ENCODE data around the gene ACKR3.

The ACKR3 gene

DNA sequence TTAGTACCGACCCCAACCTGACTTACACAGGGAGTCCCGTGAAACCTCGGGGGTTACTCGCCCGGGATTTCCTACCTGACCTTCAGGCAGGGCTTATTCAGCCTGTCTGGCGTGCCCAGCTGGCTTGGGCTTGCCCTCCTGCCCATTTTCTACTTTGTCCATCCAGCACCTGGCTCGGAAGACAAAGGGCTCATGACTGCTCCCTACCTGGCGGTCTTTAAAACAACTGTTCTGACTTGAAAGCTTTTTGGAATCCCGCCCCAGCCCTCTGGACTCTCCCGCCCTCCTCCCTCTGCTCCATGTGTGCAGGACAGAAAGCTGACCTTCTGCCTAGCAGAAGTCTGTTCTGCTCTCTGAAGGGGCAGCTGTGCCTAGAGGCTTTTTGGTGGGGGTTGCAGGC is 43.1 kb downstream of the ACKR3 start:
- DNase-seq: no peak

DNA sequence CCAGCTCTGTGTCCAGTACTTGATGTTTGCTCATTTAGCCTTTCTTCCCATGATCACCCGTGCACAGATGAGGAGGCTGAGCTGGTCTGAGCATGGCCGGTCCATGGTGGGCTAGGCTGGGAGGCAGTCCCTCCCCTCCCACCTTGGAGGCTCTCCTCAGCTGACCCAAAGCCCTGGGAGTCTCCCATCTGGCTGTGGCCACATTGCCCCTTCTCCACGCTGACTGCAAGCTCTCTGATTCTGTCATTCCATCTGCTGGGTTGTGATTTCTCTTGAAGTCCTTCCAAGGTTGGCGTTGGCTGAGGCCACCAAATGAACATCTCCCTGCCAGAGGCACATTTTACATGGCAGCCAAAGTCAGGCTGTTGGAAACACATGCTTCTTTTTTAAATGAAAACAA is 44.0 kb downstream of the ACKR3 start:
- DNase-seq: no peak

DNA sequence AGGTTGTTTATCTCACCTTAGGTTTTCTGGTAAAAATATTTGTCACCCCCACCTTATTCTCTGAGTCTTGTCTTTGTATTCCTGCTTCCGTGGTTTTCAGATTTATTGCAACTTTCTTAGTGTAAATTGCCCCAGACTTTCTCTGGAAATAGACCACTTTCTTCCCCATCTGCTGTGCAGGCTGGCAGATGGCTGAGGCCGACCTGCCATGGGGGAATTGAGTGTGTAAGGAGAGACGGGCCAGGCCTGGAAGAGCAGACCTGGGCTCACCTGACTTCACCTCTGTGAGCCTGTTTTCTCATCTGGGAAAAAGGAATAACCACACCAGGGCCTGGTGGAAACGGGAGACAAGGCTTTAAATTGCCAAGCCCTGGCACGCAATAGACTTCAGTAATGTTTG is 44.9 kb downstream of the ACKR3 start:
- no peak for DNase-seq

DNA sequence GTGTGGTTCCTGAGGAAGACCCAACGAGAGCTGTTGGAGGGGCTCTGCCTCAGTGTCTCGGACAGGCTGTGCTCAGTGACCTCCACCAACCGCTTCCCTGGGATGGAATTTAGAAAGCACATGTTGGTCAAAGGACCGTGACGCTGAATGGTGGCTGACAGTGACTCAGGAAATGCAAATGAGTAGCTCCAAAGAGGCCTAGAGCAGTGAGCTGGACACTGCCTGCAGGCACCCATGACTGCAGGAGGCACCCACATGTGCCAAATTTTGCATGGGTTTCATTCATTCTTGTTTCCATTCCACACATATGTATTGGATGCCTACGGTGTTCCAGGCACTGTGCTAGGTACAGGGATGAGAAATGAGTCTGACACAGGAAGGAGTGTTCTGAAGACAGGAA is 46.4 kb downstream of the ACKR3 start:
- DNase-seq: no peak

DNA sequence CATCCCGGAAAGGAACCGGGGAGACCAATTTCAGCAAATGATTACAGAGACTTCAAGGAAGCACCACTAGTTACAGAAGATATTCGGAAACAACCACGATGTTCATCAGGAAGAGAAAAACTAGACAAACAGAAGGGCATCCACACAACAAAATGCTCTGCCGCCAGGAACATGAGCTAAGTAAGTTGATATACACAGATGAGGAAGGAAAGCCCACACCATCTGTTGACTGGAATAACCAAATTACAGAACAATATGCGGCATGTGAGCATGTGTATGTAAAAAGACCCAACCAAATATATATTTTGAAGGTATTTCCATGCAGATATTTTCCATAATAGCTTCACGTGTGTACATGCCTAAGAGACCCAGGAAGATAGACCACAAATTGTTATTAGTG is 47.0 kb downstream of the ACKR3 start:
- DNase-seq: no peak

DNA sequence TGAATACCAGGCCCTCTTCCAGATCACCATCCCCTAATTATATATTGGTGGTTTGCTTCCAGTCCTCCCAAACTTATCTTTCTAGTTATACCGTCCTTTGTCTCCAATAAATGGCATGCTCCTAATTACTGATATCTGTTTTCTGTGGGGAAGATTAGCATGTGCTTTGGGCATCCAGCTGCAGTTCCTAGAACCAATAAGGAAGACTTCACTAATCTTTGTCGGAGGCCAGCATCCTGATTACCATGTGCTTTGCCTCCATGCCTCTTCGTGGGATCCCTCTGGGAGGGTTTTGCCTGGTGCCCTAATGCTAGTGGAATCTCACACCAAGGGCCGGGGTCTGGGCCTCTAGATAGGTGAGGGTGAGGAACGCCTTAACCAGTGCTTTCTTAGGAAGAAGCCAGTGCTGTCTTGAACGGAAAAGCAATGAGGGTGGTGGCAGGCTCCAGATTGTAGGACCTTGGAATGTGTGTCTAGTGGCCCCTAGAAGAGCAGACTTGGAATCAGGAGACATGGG is 47.7 kb downstream of the ACKR3 start:
- DNase-seq: no peak

DNA sequence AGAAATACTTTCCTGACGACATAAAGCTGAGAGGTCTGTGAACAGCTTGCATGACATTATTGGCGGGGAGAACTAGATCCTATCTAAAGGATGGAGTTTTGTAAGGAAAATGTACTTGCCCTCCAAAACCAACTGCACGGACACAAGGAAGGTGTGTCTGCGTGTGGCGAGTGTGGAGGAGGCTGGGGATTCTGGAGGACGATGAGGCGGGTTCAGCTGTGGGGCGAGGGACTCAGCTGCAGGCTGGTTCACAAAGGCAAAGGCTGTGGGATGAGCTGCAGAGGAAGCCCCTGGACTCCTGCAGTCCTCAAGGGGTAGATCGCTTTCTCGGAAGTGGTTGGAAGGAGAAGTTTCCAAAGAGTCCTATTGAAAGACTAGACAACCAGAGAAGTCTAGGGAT is 48.2 kb downstream of the ACKR3 start:
- no peak for DNase-seq

DNA sequence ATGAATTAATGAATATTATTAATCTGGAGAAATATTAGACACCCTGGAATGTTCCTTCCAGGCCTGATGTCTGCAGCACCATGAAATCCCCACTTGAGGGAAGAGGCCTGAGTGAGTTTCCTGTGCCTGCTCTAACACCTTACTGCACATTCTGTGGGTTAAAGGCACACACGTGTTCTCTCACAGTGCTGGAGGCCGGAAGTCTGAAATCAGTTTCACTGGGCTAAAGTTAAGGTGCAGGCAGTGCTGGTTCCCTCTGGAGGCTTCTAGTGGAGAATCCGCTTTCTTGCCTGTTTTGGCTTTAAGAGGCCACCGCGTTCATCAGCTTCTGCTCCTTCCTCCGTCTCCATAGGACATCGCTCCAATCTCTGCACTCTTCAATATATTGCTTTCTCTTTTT is 48.7 kb downstream of the ACKR3 start:
- no peak for DNase-seq

DNA sequence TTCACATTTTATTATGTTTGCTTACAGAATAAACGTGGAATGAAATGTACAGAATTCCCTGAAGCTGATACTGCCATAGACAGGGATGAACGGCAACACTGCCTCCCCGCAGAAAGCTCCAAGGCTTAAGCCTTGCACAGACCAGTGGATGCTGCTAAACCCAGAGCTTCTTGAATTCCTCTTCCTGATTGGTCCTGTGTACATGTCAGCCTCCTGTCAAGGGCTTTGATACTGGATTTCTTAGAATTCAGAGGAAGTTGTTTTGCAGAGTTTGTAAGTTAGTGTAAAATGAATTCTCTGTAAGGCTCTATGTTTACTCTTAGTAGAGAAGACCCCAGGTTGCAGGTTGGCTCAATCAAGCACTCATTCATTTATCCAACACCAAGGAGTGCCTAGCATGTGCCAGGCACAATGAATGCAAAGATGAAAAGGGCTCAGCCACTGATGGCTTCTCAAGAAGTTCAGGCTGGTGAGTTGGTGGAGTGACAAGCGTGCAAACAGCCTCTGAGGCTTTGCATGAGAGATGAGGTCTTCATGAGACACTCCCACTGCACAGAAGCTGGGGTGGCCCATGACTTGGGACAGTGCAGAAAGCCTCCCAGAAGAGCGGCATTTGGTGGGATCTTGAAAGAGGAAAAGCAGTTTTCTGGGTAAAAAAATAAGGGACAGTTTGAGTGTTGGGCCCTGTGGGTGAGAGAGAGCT is 50.4 kb downstream of the ACKR3 start:
- no peak for DNase-seq

DNA sequence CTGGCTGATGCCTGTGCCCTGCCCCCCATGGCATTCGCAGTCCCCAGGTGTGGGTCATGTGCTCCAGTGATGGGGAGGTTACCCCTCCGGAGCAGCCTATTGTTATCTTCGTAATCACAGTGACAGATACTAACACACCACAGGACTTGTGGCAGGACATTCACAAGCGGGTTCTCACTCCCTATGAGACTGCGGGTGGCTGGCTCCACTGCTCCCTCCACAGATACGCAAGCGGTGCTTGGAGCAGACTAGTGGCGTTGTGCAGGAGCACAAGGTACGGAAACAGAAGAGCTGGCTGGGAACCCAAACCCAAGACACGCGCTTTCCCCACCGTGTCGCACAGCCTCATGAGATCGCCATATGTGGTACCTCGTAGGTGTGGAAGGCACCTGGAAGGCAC is 52.2 kb downstream of the ACKR3 start:
- DNase-seq: no peak

DNA sequence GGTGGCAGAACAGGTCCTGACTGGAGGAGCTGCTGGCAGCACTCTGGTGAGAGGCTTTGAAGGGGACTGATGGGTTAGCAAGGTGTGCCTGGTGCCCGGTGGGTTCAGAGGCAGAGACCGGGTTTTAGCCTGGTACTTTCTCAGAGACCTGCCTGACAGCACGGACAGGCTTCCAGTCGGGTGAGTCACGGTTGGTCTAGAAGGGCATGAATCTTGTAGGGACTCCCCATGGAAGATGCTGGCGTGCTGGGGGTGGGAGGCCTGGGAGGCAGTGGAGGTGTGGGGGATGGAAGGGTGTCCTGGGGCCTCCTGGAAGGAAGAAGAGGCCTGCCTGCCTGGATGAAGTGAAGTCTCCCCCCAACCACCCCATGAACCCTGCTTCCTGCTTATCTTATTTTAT is 52.6 kb downstream of the ACKR3 start:
- DNase-seq: no peak

DNA sequence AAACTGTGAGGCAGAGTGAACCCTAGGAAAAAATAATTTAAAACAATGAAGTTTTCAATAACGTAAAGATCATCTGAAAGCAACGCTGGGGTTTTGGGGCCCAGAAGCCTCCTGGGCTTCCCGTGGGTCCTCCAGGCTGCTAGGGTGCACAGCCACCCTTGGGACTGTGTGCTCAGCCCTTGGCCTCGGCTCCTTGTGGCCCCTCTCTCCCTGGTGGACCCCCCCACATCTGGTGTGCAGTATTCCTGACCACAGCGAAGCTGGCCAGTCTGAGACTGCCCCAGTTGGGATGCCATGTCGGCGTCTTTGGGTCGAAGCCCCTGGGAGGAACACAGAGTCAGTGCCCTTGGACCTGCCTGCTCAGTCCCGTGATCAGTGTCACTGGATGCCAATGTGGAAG is 53.0 kb downstream of the ACKR3 start:
- no peak for DNase-seq

DNA sequence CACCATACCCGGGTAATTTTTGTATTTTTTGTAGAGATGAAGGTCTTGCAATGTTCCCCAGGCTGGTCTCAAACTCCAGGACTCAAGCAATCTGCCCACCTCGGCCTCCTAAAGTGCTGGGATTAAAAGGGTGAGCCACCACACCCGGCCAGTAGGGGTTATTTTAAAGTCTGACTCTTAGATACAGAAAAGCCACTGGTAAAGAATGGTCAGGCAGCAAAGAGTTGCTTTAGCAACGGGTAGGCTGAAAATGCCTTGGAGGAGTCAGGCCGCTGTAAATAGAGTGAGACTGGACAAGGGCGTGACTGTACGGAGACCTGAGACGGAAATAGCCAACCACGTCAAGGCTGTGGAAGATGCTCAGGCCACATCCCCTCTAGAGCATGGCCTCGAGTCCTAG is 54.2 kb downstream of the ACKR3 start:
- DNase-seq: no peak

DNA sequence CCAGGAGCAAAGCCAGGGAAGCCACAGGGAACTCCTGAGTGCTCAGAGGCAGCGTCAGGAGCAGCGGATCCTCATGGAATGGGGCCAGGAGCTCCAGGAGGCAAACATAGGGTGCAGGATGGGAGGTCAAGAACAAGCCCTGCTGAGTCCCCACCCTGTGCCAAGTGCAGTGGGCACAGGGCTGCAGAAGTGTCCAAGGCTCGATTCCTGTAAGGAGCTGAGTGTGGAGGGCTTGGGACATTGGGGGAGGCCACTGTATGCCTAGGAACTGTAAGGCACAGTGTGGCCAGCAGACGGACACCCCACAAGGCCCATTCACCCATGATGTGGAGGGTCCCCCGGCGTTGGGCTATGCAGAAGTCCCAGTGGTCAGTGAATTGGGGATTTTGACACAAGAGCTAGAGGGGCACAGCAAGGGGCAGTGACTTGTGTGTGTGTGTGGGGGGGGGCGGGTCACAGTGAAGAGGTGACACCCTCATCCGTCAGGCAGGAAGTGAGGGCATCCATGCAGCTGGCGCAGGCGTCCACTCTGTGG is 55.6 kb downstream of the ACKR3 start:
- DNase-seq: no peak

DNA sequence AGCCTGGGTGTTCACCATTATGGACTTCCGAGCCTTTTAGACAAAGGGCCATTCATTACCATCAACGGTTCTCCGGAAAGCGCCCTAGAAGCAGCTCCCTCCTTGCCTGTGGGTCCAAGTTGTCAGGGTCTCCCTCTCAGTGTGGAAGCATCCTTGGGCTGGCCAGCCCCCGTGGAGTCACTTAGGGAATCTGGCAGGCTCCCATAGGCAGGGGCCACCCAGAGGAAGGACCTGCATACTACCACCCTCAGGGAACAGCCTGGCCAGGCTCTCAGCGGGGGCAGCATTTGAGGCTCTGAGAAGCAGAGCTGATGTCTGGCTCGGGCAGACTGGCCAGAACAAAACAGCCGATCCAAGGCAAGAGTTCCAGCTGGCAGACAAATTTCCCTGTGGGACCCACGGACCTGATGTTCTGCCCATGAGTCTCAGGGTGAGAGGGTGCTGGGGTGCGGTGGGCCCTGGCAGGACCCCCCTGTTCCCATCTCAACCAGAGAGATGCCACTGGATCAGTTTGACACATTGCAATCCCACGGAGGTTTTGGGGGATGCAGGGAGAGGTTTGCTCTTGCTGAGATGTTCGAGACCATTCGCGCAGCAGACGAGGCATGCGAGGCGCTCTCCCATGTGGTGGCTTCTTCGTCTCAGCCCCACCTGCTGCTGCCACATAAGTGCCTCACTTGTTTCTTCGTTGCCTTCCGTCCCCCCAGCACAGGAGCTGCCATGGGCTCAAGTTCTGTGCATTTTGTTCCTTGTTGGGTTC is 56.9 kb downstream of the ACKR3 start:
- no peak for DNase-seq

DNA sequence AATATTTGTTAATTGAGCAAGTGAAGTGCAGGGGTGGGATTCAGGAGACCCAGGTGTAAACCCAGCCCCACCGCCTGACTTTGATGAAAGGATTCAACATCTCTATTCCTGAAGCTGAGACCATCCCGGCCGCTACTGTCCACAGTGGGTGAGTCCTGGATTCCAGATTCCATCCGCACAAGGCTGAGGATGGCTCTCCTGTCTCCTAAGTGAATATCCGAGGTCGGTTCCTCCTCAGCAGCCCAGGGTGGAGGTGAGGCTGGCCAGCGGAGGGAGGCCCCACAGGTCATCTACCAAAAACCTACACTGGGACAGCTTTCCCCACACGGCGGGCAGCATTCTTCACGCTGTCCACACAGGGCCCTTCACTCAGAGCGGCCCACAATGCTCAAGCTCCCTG is 57.6 kb downstream of the ACKR3 start:
- no peak for DNase-seq

DNA sequence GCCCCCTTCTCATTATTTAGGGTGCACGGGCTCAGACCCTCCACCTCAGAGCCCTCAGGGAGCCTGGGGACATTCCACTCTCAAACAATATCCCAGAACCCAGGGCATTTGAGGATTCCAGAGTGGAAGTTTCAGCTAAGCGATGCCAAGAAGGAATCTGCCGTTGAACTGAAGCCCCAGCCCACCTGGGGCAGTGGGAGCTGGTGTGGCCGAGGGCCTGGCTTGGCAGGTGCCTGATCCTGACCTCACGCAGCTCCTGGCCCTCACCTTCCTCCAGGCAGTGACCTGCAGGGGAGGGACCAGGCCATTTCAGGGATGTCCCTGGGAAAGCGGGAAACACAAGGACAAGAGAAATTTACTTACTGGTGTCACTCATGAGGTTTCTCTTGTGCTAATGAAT is 58.2 kb downstream of the ACKR3 start:
- DNase-seq: no peak

DNA sequence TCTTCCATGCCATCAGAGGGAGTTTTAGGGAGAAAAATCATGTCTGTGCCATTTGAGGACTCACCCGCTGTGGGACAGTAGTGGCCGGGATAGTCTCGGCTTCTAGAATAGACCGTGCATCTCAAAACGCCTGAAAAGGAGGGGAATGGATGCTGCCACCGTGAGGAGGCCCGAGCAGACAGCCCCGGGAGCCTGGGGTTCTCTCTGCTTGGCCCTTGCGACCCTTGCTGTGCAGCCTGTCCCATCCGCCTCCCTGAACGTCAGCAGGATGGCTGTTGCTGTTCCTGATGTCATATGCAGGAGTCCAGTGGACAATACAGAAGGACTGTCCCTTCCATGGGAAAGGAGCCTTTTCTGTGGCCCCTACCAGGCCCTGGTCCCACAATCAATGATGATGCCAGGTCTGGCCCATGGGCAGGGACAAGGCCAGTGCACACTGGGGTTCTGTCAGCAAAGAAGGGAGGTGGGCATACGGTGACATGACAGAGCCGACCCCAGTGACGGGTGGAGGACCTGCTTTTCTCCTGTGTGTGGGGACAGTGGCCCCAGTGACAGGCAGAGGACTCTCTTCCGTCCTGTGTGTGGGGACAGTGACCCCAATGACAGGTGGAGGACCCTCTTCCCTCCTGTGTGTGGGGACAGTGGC is 58.8 kb downstream of the ACKR3 start:
- DNase-seq: no peak

DNA sequence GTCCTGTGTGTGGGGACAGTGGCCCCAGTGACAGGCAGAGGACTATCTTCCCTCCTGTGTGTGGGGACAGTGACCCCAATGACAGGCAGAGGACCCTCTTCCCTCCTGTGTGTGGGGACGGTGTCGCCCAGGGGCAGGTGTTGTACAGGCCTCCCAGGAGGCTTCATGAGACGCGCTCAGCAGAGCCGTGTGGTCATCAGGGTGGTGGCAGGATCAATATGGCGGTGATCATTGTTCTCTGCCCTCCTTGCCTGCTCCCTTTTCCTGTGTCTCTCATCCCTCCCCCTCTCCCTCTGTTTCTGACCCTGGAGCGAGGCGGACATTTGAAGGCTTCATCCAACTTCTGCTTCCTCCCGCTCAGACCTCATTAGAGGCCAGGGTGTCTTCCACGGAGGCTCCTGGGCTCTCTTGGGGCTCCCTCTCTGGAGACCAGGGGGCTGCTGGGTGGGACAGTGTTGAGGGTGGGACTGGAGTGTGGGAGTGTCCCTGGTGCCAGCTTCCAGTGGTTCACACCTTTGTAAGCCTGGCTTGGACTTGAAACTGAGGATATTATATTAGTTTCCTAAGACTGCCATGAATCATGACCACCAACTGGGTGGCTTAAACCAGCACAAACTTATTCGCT is 59.5 kb downstream of the ACKR3 start:
- DNase-seq: no peak

DNA sequence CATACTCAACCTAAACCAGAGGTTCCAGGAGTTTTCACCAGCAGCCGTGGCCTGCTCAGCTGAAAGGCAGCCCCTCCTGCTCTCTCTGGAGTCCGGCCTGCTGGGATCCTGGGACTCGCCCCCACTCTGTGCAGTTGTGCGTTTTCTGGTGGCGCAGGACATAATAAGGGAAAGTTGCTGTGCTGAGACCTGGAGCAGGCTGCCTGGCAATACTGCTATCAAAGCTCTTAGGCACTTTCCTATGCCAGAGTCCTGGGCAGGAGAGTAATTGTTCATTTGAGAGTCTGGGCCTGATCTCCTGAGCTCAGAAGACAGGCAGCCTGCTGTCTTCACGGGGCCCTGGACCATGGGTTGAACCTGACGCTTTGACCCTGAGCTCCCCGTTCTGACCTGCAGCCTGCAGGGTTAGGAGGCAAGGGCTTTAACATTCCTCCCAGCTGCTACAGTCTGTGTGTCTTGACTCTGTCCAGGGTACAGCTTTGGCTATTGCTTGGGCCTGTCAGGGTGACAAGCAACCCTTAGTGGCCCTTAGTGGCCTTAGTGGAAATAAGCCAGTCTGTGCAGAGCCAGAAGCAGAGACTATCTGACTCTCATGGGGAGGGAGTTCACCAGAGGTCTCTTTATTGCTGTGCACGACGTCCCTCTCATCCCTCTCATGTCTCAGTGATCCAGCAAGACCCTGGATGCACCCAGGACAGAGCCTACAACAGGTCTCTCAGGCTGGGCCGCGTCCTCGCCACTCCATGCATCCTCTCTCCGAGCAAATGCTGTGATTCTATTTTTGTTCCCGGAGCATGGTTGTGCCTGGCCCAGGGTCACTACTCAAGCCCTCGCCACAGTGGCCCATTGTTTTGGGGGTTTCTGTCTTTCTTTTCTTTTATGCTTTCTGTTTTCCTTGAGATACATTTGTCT is 60.6 kb downstream of the ACKR3 start:
- DNase-seq: no peak

DNA sequence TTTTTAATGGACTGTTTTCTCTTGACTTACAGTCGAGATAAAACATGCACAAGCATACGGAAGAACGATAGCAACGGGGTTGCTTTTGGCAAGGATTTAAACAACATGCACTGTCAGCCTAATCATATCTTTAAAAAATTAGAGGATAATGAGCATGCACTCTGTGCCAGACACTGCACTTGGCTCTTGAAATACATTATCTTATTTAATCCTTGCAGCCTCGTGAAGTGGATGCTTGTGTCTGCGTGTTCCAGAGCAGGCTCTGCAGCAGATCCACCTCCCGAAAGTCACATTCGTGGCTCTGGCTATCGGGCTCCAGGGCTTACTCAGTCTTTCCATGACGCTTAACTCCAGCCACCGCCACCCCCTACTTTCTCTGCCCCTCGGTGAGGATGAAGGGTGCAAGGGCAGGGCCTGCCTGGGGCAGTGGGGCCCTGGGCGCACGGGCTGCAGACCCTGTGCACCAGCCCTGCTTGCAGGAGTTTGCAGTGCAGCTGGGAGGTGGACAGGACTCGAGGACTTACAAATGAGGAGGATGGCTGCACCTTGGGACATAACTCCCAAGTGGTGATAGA is 61.7 kb downstream of the ACKR3 start:
- no peak for DNase-seq

DNA sequence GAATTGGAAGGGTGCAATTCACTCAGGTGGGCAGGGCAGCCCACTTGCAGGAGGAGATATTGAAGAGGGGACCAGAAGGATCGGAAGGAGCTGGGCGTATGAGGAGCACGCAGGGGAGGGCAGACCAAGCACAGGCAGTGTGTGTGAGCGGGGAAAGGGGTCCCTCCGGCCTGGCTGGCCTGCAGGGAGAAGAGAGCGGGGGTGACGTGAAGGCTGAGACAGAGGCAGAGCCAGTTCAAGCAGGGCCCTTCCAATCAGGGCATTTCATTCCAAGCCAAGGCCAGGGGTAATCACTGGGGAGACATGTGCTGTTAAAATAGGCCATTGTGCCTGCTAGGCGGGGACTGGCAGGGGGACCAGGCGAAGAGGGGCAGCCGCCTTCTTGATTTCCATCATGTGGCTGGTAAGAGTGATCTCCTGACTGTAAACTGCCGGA is 62.2 kb downstream of the ACKR3 start:
- no peak for DNase-seq
